HL-60 (cell line): ENCODE data around the gene TRAPPC12.

Experiments used
- GABPA ChIP-seq: IDR thresholded peaks from 2 replicates; pipeline ENCODE4 v1.6.1; 2012; ENCODE audit warnings: low read depth
- TF ChIP-seq, protein P1 (sequence below): IDR thresholded peaks from one replicate; pipeline ENCODE4 v1.5.1; 2011; ENCODE audit warnings: low read length, control low read depth, inconsistent platforms; ENCODE audit not compliant: insufficient read depth

DNA sequence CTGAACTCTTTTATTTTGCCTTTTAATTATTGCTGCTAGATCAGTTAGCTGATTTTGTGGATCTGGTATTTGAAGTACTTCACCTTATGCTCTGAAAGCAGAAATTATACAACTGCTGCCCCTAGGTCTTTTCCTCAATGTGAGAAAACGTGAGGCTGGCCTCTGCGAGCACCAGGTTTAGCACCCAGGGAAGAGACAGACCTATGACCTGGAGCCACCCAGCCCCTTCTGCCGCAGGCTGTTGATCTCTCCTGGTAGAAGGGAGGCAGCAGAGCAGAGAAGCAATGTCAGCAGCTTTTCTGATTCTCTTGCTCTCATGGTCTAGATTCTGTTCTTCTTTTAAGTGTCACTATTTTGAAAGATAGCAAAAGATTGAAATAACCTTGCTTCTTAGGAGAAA, 19.9 kb downstream of the TRAPPC12 start:
- TF ChIP-seq, protein P1, sequence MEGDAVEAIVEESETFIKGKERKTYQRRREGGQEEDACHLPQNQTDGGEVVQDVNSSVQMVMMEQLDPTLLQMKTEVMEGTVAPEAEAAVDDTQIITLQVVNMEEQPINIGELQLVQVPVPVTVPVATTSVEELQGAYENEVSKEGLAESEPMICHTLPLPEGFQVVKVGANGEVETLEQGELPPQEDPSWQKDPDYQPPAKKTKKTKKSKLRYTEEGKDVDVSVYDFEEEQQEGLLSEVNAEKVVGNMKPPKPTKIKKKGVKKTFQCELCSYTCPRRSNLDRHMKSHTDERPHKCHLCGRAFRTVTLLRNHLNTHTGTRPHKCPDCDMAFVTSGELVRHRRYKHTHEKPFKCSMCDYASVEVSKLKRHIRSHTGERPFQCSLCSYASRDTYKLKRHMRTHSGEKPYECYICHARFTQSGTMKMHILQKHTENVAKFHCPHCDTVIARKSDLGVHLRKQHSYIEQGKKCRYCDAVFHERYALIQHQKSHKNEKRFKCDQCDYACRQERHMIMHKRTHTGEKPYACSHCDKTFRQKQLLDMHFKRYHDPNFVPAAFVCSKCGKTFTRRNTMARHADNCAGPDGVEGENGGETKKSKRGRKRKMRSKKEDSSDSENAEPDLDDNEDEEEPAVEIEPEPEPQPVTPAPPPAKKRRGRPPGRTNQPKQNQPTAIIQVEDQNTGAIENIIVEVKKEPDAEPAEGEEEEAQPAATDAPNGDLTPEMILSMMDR: no peak
- no peak for TF ChIP-seq GABPA
